Mucosa of descending colon (tissue), 3 donors: Measurements from ENCODE around the gene VPS39. TPM values are rescaled to one million over a fixed set of nuclear protein-coding genes. Genes with fewer than 3 reads are reported as not detected.

ENCODE experiments used
- ATAC-seq: fragments of 200-7000 bp; cut with Tn5 transposase; one replicate; pipeline ENCODE4 v1.9.1; 2020; ENCODE audit warnings: mild to moderate bottlenecking, moderate library complexity
- DNase-seq, 3 donors: peaks; one replicate each; pipeline ENCODE4 v3.0.0-alpha.2; 2020
- H3K36me3 ChIP-seq: fragments of 200-600 bp; one replicate; pipeline ENCODE4 v1.8.0; 2021; ENCODE audit warnings: low read depth, mild to moderate bottlenecking
- H3K4me1 ChIP-seq: fragments of 200-600 bp; one replicate; pipeline ENCODE4 v1.8.0; 2021; ENCODE audit warnings: low read depth, mild to moderate bottlenecking
- H3K4me3 ChIP-seq: fragments of 200-600 bp; one replicate; pipeline ENCODE4 v1.8.0; 2021; ENCODE audit warnings: mild to moderate bottlenecking
- H3K9me3 ChIP-seq: fragments of 200-600 bp; one replicate; pipeline ENCODE4 v1.8.0; 2021; ENCODE audit warnings: mild to moderate bottlenecking
- CTCF ChIP-seq: fragments of 200-600 bp; IDR thresholded peaks from one replicate; pipeline ENCODE4 v1.8.0; 2022; ENCODE audit warnings: antibody characterized with exemption, mild to moderate bottlenecking
- intact Hi-C, 2 donors: fragments of 100-400 bp; cut with DNase I in 1 of 2; cut with micrococcal nuclease in 1 of 2; formaldehyde crosslinking; loops; one replicate each; pipeline versions ENCODE4 v1.11.0 to v1.11.1; 2022; cut with DNase I, micrococcal nuclease
- microRNA-seq: library from miRNA; unstranded; fragments of <30 nt; microRNA quantifications from one replicate; pipeline ENCODE4, GENCODE V29; 2019
- total RNA-seq, 3 donors: library from RNA; stranded (reverse); fragmentation: NEBNext Ultra II Directional in 2 of 3; extraction: Animal tissue kit (Norgen Biotek cat#: 25700) in 2 of 3; gene quantifications; one replicate each; pipeline versions ENCODE4 v1.2.1 to v1.2.4, GENCODE V29; 2021 to 2023
- donor health status: DM: no; HTN: no; CAD: no; lungs with moderate emphysema.
- donor health status: DM: no; HTN: no; CAD: no.
- donor health status: DM: no; HTN: yes; CAD: no.

VPS39 gene
- total RNA-seq, 3 donors from 2014 or later = 49.6 to 74.3 (median 66.7) TPM

GRCh38 chr15:42119446-42119760 lies 88.7 kb downstream of the VPS39 start:
- no peak for DNase-seq
- no peak for TF ChIP-seq CTCF

GRCh38 chr15:42118650-42119445 lies 89.3 kb downstream of the VPS39 start:
- Histone ChIP-seq H3K36me3 (no peaks in the 10 kb centered on the region), H3K4me3 (no peak overlapping the region), H3K4me1 (peaks cover 4% of the 10 kb centered on the region), H3K9me3 (no peaks in the 10 kb centered on the region)
- intact Hi-C loops = no loop called here
- ATAC-seq (peak; percentile 97), DNase-seq (peak in 2 of 3 donors; percentile 56 to 73)
- TF ChIP-seq CTCF = no peak

More at GRCh38 chr15:42119446-42119760, 88.7 kb downstream of the VPS39 start:
- no peaks in the 10 kb centered on the region for H3K36me3 ChIP-seq
- H3K4me3 ChIP-seq = no peak overlapping the region
- H3K4me1 ChIP-seq = peaks cover 4% of the 10 kb centered on the region
- no peaks in the 10 kb centered on the region for H3K9me3 ChIP-seq
- peak; percentile 50 for ATAC-seq
- intact Hi-C loops = no loop called here

GRCh38 chr15:42111924-42112323 lies 96.2 kb downstream of the VPS39 start:
- no peak for TF ChIP-seq CTCF
- Histone ChIP-seq H3K9me3 (no peaks in the 10 kb centered on the region), H3K4me1 (peaks cover 6% of the 10 kb centered on the region), H3K4me3 (no peak overlapping the region), H3K36me3 (no peaks in the 10 kb centered on the region)
- ATAC-seq = no peak
- no peak for DNase-seq
- intact Hi-C loops = no loop called here

GRCh38 chr15:42110367-42110766 lies 97.7 kb downstream of the VPS39 start:
- peaks cover 6% of the 10 kb centered on the region for H3K4me1 ChIP-seq
- H3K4me3 ChIP-seq = no peak overlapping the region
- no peak for ATAC-seq
- DNase-seq = no peak
- H3K9me3 ChIP-seq = no peaks in the 10 kb centered on the region
- intact Hi-C loops = no loop called here
- no peak for TF ChIP-seq CTCF
- H3K36me3 ChIP-seq = no peaks in the 10 kb centered on the region

- no peak overlapping the region for H3K4me3 ChIP-seq
- peaks cover 6% of the 10 kb centered on the region for H3K4me1 ChIP-seq
- ATAC-seq (no peak), DNase-seq (no peak)
- no peaks in the 10 kb centered on the region for H3K36me3 ChIP-seq
- no peaks in the 10 kb centered on the region for H3K9me3 ChIP-seq
- TF ChIP-seq CTCF = no peak
- intact Hi-C loops = no loop called here
Measured at GRCh38 chr15:42108806-42109205, 99.3 kb downstream of the VPS39 start.

Small RNA genes within 50 kb of the gene (microRNA-seq; reads per million reads assigned to microRNA genes)
- gene MIR627 = 44.7 reads per million, percentile 53 among the genes with 10 or more reads in this experiment

Other genes with a start within 250 kb of the VPS39 start
- 10 to 100 TPM; 26.4 to 39.0 (median 35.0) TPM for gene EHD4, start 235.7 kb downstream of the VPS39 start, total RNA-seq
- gene PLA2G4E, start 187.3 kb downstream of the VPS39 start, total RNA-seq = under 1 TPM; 0.06 to 0.27 (median 0.09) TPM
- gene PLA2G4D, start 113.7 kb downstream of the VPS39 start, total RNA-seq = under 1 TPM; 0.35 to 0.51 (median 0.49) TPM
- 10 to 100 TPM; 23.4 to 66.9 (median 41.2) TPM for gene PLA2G4F, start 51.7 kb downstream of the VPS39 start, total RNA-seq
- gene GANC, start 64.9 kb upstream of the VPS39 start, total RNA-seq = 10 to 100 TPM; 41.9 to 51.6 (median 51.3) TPM
- 10 to 100 TPM; 64.2 to 96.7 (median 93.6) TPM for gene TMEM87A, start 65.1 kb upstream of the VPS39 start, total RNA-seq
- 10 to 100 TPM; 11.6 to 21.5 (median 16.1) TPM for gene CAPN3, start 151.2 kb upstream of the VPS39 start, total RNA-seq